Panc1 (cell line): ENCODE measurements around the gene AK4. TPM values are rescaled to one million over a fixed set of nuclear protein-coding genes. Genes with fewer than 3 reads are reported as not detected.
"Not testable (repeated sequence)": the region's sequence is repeated elsewhere in the genome, so short reads cannot be mapped to it uniquely, and the experiment has no call there.

Experiments used
- ATAC-seq: fragments of 200-7000 bp; cut with Tn5 transposase; 2 replicates; pipeline ENCODE4 v1.9.1; 2020; ENCODE audit warnings: mild to moderate bottlenecking, moderate library complexity
- BruUV-seq: library from RNA; stranded (reverse); fragments of 400-500 nt; replicated peaks from 2 replicates; lab custom pipeline; 2021; lab: Mats Ljungman, UMichigan
- CTCF ChIA-PET: fragments of 300-600 bp; sonication (Branson Sonifier 250); formaldehyde crosslinking; loops from one replicate; lab custom pipeline; 2022; ENCODE audit warnings: antibody characterized with exemption; lab: Charles Lee
- POLR2A ChIA-PET: fragments of 300-600 bp; sonication (Branson Sonifier 250); formaldehyde crosslinking; loops from one replicate; lab custom pipeline; 2022; ENCODE audit warnings: antibody characterized with exemption; lab: Charles Lee
- DNase-seq: peaks from one replicate; pipeline ENCODE4 v3.0.0-alpha.2; 2010; ENCODE audit warnings: low read depth, low spot score
- H3K27ac ChIP-seq: 2 replicates; pipeline ENCODE4 v1.5.1; 2011; ENCODE audit warnings: mild to moderate bottlenecking, low read length, inconsistent platforms
- H3K27me3 ChIP-seq: fragments of 200-500 bp; sonication (Bioruptor generic); 2 replicates; pipeline ENCODE4 v1.6.0; 2014; ENCODE audit warnings: low read length, inconsistent platforms; ENCODE audit not compliant: control insufficient read depth, insufficient read depth
- H3K36me3 ChIP-seq: fragments of 200-500 bp; sonication (Bioruptor generic); 2 replicates; pipeline ENCODE4 v1.5.1; 2014; ENCODE audit warnings: inconsistent platforms, mild to moderate bottlenecking, low read length, moderate library complexity; ENCODE audit not compliant: control insufficient read depth, insufficient read depth
- H3K4me1 ChIP-seq: 2 replicates; pipeline ENCODE4 v1.5.1; 2011; ENCODE audit warnings: inconsistent platforms, mild to moderate bottlenecking, low read length, moderate library complexity; ENCODE audit not compliant: control insufficient read depth, insufficient read depth
- H3K4me3 ChIP-seq, 2 experiments: 2 replicates each; pipeline ENCODE4 v1.5.1; 2011 to 2012; ENCODE audit warnings: low read depth in 2 of 2, low read length in 2 of 2, mild to moderate bottlenecking in 2 of 2, inconsistent platforms in 1 of 2, moderate library complexity in 1 of 2
- H3K9me3 ChIP-seq: fragments of 200-500 bp; sonication (Bioruptor generic); 2 replicates; pipeline ENCODE4 v1.5.1; 2014; ENCODE audit warnings: low read depth, mild to moderate bottlenecking, inconsistent platforms, low read length, moderate library complexity; ENCODE audit not compliant: control insufficient read depth, insufficient read depth
- CTCF ChIP-seq: fragments of 450-650 bp; IDR thresholded peaks from 2 replicates; pipeline ENCODE4 v1.5.1; 2017; ENCODE audit warnings: mild to moderate bottlenecking
- POLR2AphosphoS5 ChIP-seq: IDR thresholded peaks from 2 replicates; pipeline ENCODE4 v1.6.1; 2012; ENCODE audit warnings: mild to moderate bottlenecking, low read depth, low read length, moderate library complexity
- REST ChIP-seq, 2 experiments: IDR thresholded peaks; 2 replicates each; pipeline ENCODE4 v1.6.1; 2011 to 2012; ENCODE audit warnings: low read depth in 2 of 2, control low read depth in 1 of 2, low read length in 1 of 2, mild to moderate bottlenecking in 1 of 2, moderate library complexity in 1 of 2; ENCODE audit not compliant: insufficient read depth in 1 of 2
- SIN3A ChIP-seq: IDR thresholded peaks from 2 replicates; pipeline ENCODE4 v1.6.1; 2012; ENCODE audit warnings: low read depth, mild to moderate bottlenecking, low read length, moderate library complexity, borderline replicate concordance; ENCODE audit not compliant: insufficient read depth
- TCF7L2 ChIP-seq: IDR thresholded peaks from 2 replicates; pipeline ENCODE4 v1.6.1; 2011; ENCODE audit warnings: mild to moderate bottlenecking, low read depth, low read length, inconsistent platforms
- in situ Hi-C: cut with HindIII; loops from 2 replicates; pipeline ENCODE4 v1.10.0; 2016; ENCODE audit warnings: low sequenced_read_pairs, low pct_unique_long_range_greater_than_20kb
- intact Hi-C: fragments of 100-400 bp; cut with micrococcal nuclease; formaldehyde crosslinking; loops from one replicate; pipeline ENCODE4 v1.10.0; 2022; ENCODE audit not compliant: unreplicated experiment
- total RNA-seq: library from RNA; stranded (reverse); gene quantifications from one replicate; pipeline ENCODE4 v1.2.1, GENCODE V29; 2021; ENCODE audit not compliant: unreplicated experiment

AK4 gene
- total RNA-seq, 1 experiment from 2014 or later: 26.8 TPM

GRCh38 chr1:65159801-65160523 is 12.0 kb downstream of the AK4 start:
- H3K36me3 ChIP-seq: no peaks in the 10 kb centered on the region
- BruUV-seq: no TSS peak
- H3K4me1 ChIP-seq: no peaks in the 10 kb centered on the region
- H3K4me3 ChIP-seq: no peak overlapping the region
- intact Hi-C loops: no loop called here
- H3K27ac ChIP-seq: no peak overlapping the region
- ATAC-seq: no peak
- TF ChIP-seq POLR2AphosphoS5: no peak
- no peak for TF ChIP-seq SIN3A
- no peak for TF ChIP-seq CTCF
- no peak for TF ChIP-seq TCF7L2
- TF ChIP-seq REST (IDR thresholded peaks at IDR 0.05; ENCODE audit: insufficient read depth in 1 of 2, low read depth in 2 of 2, low read length in 1 of 2): no peak
- in situ Hi-C loops: no loop called here
- no peak for DNase-seq
- ChIA-PET CTCF (interaction anchor here (0.6 kb wide), 1 partner anchor 150 kb away, joined by 3 read pairs; no protein-coding TSS in a partner anchor), POLR2A (no interaction called here)
- H3K9me3 ChIP-seq: no peaks in the 10 kb centered on the region
- H3K27me3 ChIP-seq: no peaks in the 10 kb centered on the region

GRCh38 chr1:65163201-65163805 is 15.3 kb downstream of the AK4 start:
- no peaks in the 10 kb centered on the region for H3K9me3 ChIP-seq
- no peak overlapping the region for H3K4me3 ChIP-seq
- in situ Hi-C loops (no loop called here), intact Hi-C loops (no loop called here)
- no peak for DNase-seq
- POLR2A ChIA-PET: no interaction called here
- CTCF ChIA-PET: no interaction called here
- no peaks in the 10 kb centered on the region for H3K27me3 ChIP-seq
- ATAC-seq: no peak
- H3K4me1 ChIP-seq: no peaks in the 10 kb centered on the region
- no peaks in the 10 kb centered on the region for H3K36me3 ChIP-seq
- TF ChIP-seq POLR2AphosphoS5 (no peak), CTCF (no peak), TCF7L2 (no peak), REST (IDR thresholded peaks at IDR 0.05; ENCODE audit: insufficient read depth in 1 of 2, low read depth in 2 of 2, low read length in 1 of 2) (no peak), SIN3A (no peak)
- no TSS peak for BruUV-seq
- no peak overlapping the region for H3K27ac ChIP-seq

- H3K4me1 ChIP-seq, DNase-seq, CTCF ChIA-PET, H3K27me3 ChIP-seq, H3K9me3 ChIP-seq, in situ Hi-C loops, H3K27ac ChIP-seq, POLR2A ChIA-PET, intact Hi-C loops, H3K4me3 ChIP-seq, ATAC-seq, H3K36me3 ChIP-seq: not testable (repeated sequence)
- TSS peak; percentile 39 for BruUV-seq
These were observed 16.1 kb downstream of the AK4 start for GRCh38 chr1:65164101-65164500.
